GM12865 (cell line): ENCODE measurements around the gene TRIP4.
A peak's percentile ranks its signal among the peaks of the same experiment; 100 is the strongest.

Source experiments
- DNase-seq: peaks from one replicate; pipeline ENCODE4 v3.0.0; 2010; ENCODE audit warnings: low read depth
- H3K4me3 ChIP-seq: 2 replicates; pipeline ENCODE4 v1.5.1; 2011; ENCODE audit warnings: mild to moderate bottlenecking, low read depth, low read length, control low read depth
- TF ChIP-seq, protein P1 (sequence below): IDR thresholded peaks from 2 replicates; pipeline ENCODE4 v1.5.1; 2011; ENCODE audit warnings: low read length, control low read depth, low read depth, inconsistent platforms; ENCODE audit not compliant: insufficient read depth; ENCODE audit errors: missing control alignments

TRIP4 gene

DNA sequence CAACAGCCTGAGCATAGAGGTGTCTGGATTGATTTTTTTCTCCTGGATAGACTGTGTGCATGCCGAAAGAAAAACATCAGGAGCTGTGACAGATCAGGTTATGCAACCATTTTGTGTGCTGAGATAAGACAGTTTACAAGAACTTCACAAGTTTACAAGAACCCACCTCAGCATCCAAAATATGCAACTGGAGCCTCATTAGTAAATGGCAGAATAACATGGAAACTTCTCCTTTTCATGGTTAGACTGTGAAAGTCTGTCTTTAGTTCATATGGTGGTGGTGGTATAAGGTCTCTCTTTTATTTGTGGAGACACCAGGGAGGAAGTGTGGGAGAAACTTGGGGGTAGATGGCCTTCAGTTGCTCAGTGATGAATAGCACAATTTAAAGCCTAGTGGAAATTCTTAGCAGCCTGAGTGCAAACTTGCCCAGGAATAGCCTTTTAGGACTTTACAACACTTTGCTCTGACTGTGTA, 69.0 kb downstream of the TRIP4 start:
- H3K4me3 ChIP-seq, result no peak overlapping the region
- TF ChIP-seq, protein P1, sequence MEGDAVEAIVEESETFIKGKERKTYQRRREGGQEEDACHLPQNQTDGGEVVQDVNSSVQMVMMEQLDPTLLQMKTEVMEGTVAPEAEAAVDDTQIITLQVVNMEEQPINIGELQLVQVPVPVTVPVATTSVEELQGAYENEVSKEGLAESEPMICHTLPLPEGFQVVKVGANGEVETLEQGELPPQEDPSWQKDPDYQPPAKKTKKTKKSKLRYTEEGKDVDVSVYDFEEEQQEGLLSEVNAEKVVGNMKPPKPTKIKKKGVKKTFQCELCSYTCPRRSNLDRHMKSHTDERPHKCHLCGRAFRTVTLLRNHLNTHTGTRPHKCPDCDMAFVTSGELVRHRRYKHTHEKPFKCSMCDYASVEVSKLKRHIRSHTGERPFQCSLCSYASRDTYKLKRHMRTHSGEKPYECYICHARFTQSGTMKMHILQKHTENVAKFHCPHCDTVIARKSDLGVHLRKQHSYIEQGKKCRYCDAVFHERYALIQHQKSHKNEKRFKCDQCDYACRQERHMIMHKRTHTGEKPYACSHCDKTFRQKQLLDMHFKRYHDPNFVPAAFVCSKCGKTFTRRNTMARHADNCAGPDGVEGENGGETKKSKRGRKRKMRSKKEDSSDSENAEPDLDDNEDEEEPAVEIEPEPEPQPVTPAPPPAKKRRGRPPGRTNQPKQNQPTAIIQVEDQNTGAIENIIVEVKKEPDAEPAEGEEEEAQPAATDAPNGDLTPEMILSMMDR, result no peak
- no peak for DNase-seq

DNA sequence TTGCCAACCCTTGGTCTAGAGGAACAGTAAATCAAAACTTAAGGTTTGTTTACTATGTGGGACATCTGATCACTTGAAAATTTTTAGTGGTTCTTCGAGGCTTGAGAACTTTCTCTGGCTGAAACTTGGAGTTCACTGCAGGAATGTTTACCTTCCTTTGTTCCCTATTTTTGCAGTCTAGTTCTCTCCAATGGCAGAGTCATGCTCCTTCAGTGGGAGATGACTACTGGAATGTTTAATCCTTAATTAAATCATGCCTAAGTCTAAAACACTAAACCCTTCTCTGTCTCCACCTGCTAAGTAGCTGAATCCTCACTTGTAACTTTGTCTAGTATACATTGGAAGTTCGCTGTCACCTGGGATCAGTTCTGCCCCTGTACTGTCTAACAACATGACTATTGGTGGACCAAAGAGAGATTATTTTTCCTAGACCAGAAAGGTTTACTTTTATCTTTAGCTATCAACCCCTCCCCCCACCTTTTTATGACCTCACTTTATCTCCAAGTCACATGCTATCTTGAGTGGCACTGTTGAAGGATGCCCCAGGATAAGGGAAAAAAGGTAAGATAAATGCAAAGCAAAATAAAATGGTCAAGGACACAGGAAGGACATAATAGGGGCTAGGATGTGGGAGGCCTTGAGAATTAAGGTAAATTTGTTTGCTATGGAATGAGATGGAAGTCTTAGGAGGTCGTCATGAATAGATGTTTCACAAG, 71.6 kb downstream of the TRIP4 start:
- H3K4me3 ChIP-seq, result peak overlapping the region; percentile 83
- TF ChIP-seq, protein P1, result no peak
- DNase-seq, result no peak

DNA sequence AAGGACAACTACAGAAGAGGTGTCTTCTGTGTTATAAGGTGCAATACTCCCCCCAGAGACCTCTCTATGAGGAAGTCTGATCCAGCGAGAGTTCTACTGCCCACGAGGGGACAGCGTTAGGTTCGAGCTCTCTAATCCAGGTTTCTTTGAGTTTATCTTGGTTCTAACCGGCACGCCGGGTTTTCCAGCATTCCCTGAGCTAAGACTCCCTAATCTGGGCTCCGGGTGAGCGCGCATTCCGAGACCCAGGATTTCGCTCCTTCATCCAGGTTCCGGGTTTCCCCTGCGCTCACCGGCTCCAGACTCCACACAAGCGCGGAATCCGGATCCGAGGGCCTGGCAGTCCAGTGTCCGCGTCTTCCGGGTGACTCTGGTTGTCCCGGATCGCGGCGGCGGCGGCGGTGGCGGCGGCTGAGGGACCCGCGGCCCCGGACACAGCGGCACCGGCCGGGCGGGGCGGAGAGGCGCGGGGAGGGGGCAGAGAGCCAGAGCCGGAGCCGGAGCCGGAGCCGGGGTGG, 72.6 kb downstream of the TRIP4 start, which contains the start of gene ZNF609:
TSS of gene ZNF609 (plus strand) at position 373 of the 518 bp plus-strand sequence. CDS start 38,842 bp downstream, outside the sequence.
- TF ChIP-seq, protein P1, result no peak
- peak within 1 kb of the TSS; percentile 83 for H3K4me3 ChIP-seq
- DNase-seq, result peak; percentile 94

DNA sequence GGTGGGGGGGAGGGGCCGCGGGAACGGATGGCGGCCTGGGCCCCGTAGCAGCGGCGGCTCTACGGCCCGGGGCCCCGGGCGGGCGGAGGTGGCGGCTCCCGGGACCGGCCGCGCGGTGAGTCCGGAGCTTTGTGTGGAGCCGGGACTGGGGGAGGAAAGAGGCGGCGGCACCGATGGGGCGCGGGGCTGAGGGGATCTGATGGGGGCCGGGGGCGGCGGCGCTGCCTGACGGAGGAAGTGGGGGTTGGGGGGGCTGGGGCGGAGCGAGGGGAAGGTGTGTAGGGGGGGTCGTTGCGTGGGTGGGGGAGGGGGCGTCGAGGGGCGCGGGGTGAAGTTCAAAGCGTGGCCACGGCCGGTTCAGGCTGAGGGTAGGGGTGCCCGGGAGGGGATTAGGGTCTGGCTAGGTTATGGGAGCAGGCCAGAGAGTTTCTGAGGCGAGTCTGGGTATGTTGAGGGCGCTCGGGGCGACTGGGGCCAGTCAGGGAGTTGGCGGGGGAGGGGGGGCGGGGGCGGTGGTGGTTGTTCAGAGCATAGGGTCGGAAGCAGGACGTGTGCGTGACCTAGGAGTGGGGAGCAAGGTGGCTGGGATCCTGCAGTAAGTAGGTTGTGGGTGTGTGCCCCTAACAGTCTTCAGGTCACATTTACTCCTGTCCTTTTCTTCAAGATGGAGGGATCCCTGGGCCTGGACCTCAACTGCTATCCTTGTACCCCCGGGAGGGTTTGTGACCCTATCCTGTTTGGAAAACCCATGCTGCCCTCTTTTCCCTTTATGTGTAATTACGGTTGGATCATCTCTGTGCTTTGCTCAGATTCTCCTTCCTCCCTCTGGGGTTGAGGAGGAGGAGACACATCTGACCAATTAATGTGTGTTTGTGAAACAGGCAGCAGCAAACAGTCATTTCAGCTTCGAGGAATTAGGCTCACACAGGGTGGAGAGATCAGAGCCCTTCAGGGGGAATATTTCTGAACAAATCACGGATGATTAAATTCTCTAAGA, 73.4 kb downstream of the TRIP4 start:
- TF ChIP-seq, protein P1, result no peak
- peak overlapping the region; percentile 83 for H3K4me3 ChIP-seq
- peak; percentile 70 for DNase-seq

DNA sequence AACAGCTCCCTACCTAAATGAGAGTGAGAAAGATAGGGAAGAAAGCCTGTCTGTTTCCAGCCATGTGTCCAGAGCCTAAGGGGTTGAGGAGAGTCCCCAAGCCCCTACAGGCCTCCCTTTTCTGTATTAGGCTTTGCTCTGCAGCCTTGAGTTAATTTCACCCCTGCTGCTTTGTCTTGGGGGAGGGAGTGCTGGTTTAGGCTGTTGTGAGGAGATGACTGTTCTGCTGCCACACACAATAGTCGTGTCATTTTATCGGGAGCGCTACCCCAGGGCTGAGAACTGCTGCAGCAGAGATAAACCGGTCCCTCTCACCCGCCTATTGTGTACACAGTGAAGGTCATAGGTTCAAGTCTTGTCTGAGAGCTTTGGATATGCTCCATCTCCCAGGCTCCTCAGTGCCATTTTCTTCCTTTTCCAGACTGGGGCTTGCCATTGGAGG, 74.1 kb downstream of the TRIP4 start:
- peak; percentile 38 for DNase-seq
- TF ChIP-seq, protein P1, result no peak
- peak overlapping the region; percentile 83 for H3K4me3 ChIP-seq

DNA sequence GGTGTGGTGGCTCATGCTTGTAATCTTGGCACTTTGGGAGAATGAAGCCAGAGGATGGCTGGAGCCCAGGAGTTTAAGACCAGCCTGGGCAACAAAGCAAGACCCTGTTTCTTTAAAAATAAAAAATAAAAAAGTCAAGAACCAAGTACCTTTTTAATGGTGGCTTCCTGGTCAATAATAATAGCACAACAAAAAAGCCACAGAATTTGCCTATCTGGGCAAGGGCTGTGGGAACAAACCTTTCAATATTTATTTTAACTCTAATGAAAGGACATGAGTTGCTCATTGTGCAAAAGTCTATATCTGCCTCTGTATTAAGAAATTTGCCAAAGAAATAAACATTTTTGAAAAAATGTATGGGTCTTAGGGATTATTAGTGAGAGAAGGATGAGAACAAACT, 74.9 kb downstream of the TRIP4 start:
- DNase-seq, result no peak
- H3K4me3 ChIP-seq, result peak overlapping the region; percentile 83
- TF ChIP-seq, protein P1, result no peak
